Stomach (tissue), 9 donors: ENCODE measurements around the gene BUD13. TPM values are rescaled to one million over a fixed set of nuclear protein-coding genes. Genes with fewer than 3 reads are reported as not detected.

Experiments
- DNase-seq, 2 donors: peaks; one replicate each; pipeline versions ENCODE4 v3.0.0 to v3.0.0-alpha.2; 2013 to 2019
- H3K27ac ChIP-seq, 5 donors: fragments of 200-600 bp in 4 of 5; sonication (generic) in 4 of 5; one replicate each; pipeline ENCODE4 v1.5.1; 2013 to 2019; ENCODE audit warnings: mild to moderate bottlenecking in 1 of 5, moderate library complexity in 1 of 5
- H3K27me3 ChIP-seq, 3 donors: fragments of 200-600 bp; sonication (generic); one replicate each; pipeline ENCODE4 v1.5.1; 2017 to 2019; ENCODE audit warnings: mixed run types in 1 of 3
- H3K36me3 ChIP-seq, 4 donors: fragments of 200-600 bp; sonication (generic); 1 replicate in 3 of 4; 2 replicates in 1 of 4; pipeline ENCODE4 v1.5.1; 2016 to 2019
- H3K4me1 ChIP-seq, 4 donors: fragments of 200-600 bp; sonication (generic); one replicate each; pipeline ENCODE4 v1.5.1; 2016 to 2019
- H3K4me3 ChIP-seq, 4 donors: fragments of 200-600 bp; sonication (generic) in 3 of 4; one replicate each; pipeline ENCODE4 v1.5.1; 2016 to 2019; ENCODE audit warnings: mild to moderate bottlenecking in 1 of 4
- H3K9me3 ChIP-seq, 4 donors: fragments of 200-600 bp; sonication (generic); one replicate each; pipeline ENCODE4 v1.5.1; 2016 to 2019
- EP300 ChIP-seq: sonication (generic); formaldehyde crosslinking; IDR thresholded peaks from one replicate; pipeline ENCODE4 v1.6.1; 2017; ENCODE audit warnings: antibody characterized with exemption
- POLR2A ChIP-seq, 4 donors: fragments of 450-650 bp; IDR thresholded peaks; one replicate each; pipeline ENCODE4 v1.6.1; 2016; ENCODE audit warnings: antibody characterized with exemption in 4 of 4, control low read depth in 2 of 4, mild to moderate bottlenecking in 1 of 4, moderate library complexity in 1 of 4
- POLR2AphosphoS5 ChIP-seq, 3 donors: sonication (generic); formaldehyde crosslinking; IDR thresholded peaks; one replicate each; pipeline ENCODE4 v1.6.1; 2016; ENCODE audit warnings: antibody characterized with exemption in 3 of 3
- WGBS, 5 donors: extraction: QIAGEN DNeasy Blood & Tissue Kit in 3 of 5; methylation state at CpG; one replicate each; pipeline versions ENCODE4 v1.1.5 to v1.1.7; 2013 to 2018; 5-methylcytosine and 5-hydroxymethylcytosine counted together
- intact Hi-C: fragments of 100-400 bp; cut with DNase I; formaldehyde crosslinking; loops from one replicate; pipeline ENCODE4 v1.15.1; 2023; ENCODE audit warnings: low total_unique reads
- polyA plus RNA-seq, 3 donors: library from polyadenylated mRNA; stranded (reverse); fragments of 200-250 nt; gene quantifications; one replicate each; pipeline ENCODE4 v1.2.3, GENCODE V29; 2013
- total RNA-seq, 5 donors: library from RNA; depleted of rRNA; stranded (reverse); fragments of >200 nt; gene quantifications; one replicate each; pipeline versions ENCODE4 v1.1.0 to v1.2.3, GENCODE V29; 2014 to 2016
- TF ChIP-seq, protein P1 (sequence below), 7 experiments: fragments of 450-650 bp in 4 of 7; fragments of 200-600 bp in 3 of 7; sonication (generic) in 3 of 7; IDR thresholded peaks; one replicate each; pipeline ENCODE4 v1.5.1; 2016 to 2019; ENCODE audit warnings: antibody characterized with exemption in 7 of 7, control low read depth in 2 of 7, mild to moderate bottlenecking in 1 of 7
- donor health status: healthy with polysubstance abuse.
- donor health status: Bipolar disorder and iron deficiency.
- donor health status: healthy.

BUD13 gene
- total and polyA plus RNA-seq, 8 donors: 4.1 to 21.7 (median 15.8) TPM

DNA sequence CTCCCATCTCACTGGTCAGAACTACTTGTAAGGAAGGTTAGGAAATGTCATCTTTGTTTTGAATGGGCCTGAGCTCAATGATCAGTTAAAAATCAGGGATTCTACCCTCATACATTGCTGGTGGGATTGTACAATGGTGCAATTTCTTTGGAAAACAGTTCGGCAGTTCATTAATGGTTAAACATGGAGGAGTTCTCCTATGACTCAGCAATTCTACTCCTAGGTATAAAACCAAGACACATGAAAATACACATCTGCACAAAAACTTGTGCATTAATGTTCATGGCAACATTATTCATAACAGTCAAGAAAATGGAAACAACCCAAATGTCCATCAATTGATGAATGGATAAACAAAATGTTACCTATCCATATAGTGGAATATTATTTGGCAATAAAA lies 23.8 kb upstream of the BUD13 start:
- no peak for DNase-seq
- intact Hi-C loops: loop anchor here (10.0 kb wide), 1 partner anchor 308 kb away; no protein-coding TSS in a partner anchor
- Histone ChIP-seq H3K4me3 (no peak overlapping the region), H3K27ac (no peak overlapping the region), H3K27me3 (no peaks in the 10 kb centered on the region), H3K4me1 (peaks cover 2 to 26% (median 9%) of the 10 kb centered on the region in 4 donors), H3K9me3 (no peaks in the 10 kb centered on the region), H3K36me3 (no peaks in the 10 kb centered on the region)
- WGBS, 5 donors: 72 to 100% (median 89%) methylated on average over 1 of the region's 1 CpG
- TF ChIP-seq POLR2AphosphoS5 (IDR thresholded peaks at IDR 0.05) (no peak), EP300 (no peak), POLR2A (IDR thresholded peaks at IDR 0.05) (no peak)
- TF ChIP-seq, protein P1, sequence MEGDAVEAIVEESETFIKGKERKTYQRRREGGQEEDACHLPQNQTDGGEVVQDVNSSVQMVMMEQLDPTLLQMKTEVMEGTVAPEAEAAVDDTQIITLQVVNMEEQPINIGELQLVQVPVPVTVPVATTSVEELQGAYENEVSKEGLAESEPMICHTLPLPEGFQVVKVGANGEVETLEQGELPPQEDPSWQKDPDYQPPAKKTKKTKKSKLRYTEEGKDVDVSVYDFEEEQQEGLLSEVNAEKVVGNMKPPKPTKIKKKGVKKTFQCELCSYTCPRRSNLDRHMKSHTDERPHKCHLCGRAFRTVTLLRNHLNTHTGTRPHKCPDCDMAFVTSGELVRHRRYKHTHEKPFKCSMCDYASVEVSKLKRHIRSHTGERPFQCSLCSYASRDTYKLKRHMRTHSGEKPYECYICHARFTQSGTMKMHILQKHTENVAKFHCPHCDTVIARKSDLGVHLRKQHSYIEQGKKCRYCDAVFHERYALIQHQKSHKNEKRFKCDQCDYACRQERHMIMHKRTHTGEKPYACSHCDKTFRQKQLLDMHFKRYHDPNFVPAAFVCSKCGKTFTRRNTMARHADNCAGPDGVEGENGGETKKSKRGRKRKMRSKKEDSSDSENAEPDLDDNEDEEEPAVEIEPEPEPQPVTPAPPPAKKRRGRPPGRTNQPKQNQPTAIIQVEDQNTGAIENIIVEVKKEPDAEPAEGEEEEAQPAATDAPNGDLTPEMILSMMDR (IDR thresholded peaks at IDR 0.05): no peak

DNA sequence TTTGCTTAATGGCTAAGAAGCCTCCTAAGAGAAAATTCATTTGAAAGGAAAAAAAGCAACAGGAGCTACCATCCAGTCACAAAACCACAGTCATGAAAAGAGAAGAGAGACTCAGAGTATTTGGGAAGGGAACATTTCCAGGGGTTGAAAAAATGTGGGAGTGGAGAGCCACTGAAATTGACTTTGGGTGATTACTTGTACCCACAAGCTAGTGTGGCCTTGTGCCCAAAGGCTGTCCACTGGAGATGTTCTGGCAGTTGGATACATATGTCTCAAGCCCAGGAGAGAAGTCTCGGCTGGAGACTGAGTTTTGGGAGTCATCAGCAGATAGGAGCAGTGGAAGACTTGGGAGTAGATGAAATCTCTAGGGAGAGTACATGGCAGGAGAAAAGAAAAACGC lies 22.1 kb upstream of the BUD13 start:
- TF ChIP-seq EP300 (no peak), POLR2A (IDR thresholded peaks at IDR 0.05) (no peak), POLR2AphosphoS5 (IDR thresholded peaks at IDR 0.05) (no peak)
- TF ChIP-seq, protein P1 (IDR thresholded peaks at IDR 0.05): no peak
- no peak overlapping the region for H3K4me3 ChIP-seq
- intact Hi-C loops: loop anchor here (10.0 kb wide), 1 partner anchor 310 kb away; no protein-coding TSS in a partner anchor
- no peak overlapping the region for H3K27ac ChIP-seq
- no peak for DNase-seq
- no peaks in the 10 kb centered on the region for H3K9me3 ChIP-seq
- no peaks in the 10 kb centered on the region for H3K36me3 ChIP-seq
- H3K4me1 ChIP-seq: peaks cover 6 to 34% (median 17%) of the 10 kb centered on the region in 4 donors
- WGBS, 5 donors: 80 to 96% (median 87%) methylated on average over 2 of the region's 2 CpGs
- H3K27me3 ChIP-seq: no peaks in the 10 kb centered on the region

DNA sequence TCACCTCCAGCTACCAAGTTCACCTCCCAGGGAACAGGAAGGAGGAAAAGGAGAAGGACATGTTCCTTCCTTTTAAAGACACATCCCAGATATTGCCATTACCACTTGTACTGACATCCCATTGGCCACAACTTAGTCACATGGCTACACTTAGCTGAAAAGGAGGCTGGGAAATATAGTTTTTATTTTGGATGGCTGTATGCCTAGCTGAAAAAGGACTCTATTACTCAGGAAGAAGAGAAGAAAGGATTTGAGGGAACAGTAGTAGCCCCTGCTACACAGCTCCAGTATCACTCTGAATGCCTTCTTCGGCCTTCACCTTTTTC lies 20.9 kb upstream of the BUD13 start:
- H3K27ac ChIP-seq: no peak overlapping the region
- intact Hi-C loops: loop anchor here (10.0 kb wide), 1 partner anchor 311 kb away; no protein-coding TSS in a partner anchor
- no peaks in the 10 kb centered on the region for H3K36me3 ChIP-seq
- H3K4me3 ChIP-seq: no peak overlapping the region
- H3K9me3 ChIP-seq: no peaks in the 10 kb centered on the region
- peak in 1 of 2 donors; percentile 16 for DNase-seq
- TF ChIP-seq, protein P1 (IDR thresholded peaks at IDR 0.05): no peak
- no peak for TF ChIP-seq EP300
- TF ChIP-seq POLR2AphosphoS5 (IDR thresholded peaks at IDR 0.05): no peak
- no peak for TF ChIP-seq POLR2A (IDR thresholded peaks at IDR 0.05)
- WGBS, 5 donors: 88 to 100% (median 97%) methylated on average over 1 of the region's 1 CpG
- no peaks in the 10 kb centered on the region for H3K27me3 ChIP-seq
- H3K4me1 ChIP-seq: peaks cover 6 to 34% (median 18%) of the 10 kb centered on the region in 4 donors

DNA sequence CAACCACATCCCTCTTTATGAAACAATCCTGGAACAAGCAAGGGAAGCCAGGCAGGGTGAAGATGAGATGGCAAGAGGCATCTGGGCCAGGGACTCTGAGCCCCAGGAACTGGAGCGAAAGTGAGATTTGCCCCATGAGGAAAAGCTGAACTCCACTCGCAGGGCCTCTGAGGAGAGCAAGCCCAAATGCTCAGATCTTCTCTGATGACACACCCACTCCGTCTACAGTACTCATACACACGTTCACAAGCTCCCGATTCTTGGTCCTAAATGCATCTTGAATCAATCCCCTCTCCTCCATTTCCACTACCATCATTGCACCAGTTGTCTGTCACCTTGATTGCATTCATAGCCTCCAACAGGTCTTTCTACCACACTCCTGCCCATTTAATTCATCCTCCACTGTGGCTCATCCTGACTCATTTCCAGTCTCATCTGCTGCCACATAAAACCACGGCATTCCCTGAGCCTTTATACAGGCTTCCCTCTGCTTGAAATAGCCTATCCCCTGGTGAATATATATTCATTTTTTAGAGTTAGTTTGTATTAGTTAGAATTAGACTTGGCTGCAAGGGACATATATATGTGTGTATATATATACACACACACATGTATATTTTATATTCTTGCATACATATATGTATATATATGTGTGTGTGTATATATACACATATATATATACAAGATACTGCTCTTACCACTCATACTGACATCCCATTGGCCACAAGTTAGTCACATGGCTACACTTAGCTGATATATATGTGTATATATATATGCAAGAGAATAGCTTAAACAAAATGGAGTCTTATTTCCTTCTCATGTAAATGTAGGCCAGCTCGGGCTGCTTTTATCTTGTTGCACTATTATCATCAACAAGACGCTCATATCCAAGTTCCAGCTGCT lies 20.3 kb upstream of the BUD13 start:
- TF ChIP-seq, protein P1 (IDR thresholded peaks at IDR 0.05): no peak
- TF ChIP-seq EP300 (no peak), POLR2AphosphoS5 (IDR thresholded peaks at IDR 0.05) (no peak), POLR2A (IDR thresholded peaks at IDR 0.05) (no peak)

More for the DNA sequence above, 20.3 kb upstream of the BUD13 start:
- Histone ChIP-seq H3K36me3 (no peaks in the 10 kb centered on the region), H3K27me3 (no peaks in the 10 kb centered on the region), H3K4me3 (no peak overlapping the region), H3K27ac (no peak overlapping the region), H3K9me3 (no peaks in the 10 kb centered on the region), H3K4me1 (peaks cover 6 to 33% (median 22%) of the 10 kb centered on the region in 4 donors)
- 74 to 86% (median 75%) methylated on average over 8 of the region's 8 CpGs for WGBS, 5 donors
- intact Hi-C loops: loop anchor here (10.0 kb wide), 1 partner anchor 312 kb away; no protein-coding TSS in a partner anchor
- DNase-seq: no peak
